Astrocyte of the cerebellum (primary cell): Measurements from ENCODE around the gene CDC42BPA.
"Not testable (repeated sequence)": the region's sequence is repeated elsewhere in the genome, so short reads cannot be mapped to it uniquely, and the experiment has no call there.

Experiments used
- DNase-seq: peaks from one replicate; pipeline ENCODE4 v3.0.0-alpha.2; 2011; ENCODE audit warnings: low read depth
- H3K4me3 ChIP-seq: 2 replicates; pipeline ENCODE4 v1.5.1; 2011; ENCODE audit warnings: mild to moderate bottlenecking, low read depth, low read length, moderate library complexity
- CTCF ChIP-seq: IDR thresholded peaks from 2 replicates; pipeline ENCODE4 v1.5.1; 2012; ENCODE audit warnings: low read length, low read depth, moderate library complexity, mild to moderate bottlenecking; ENCODE audit errors: missing control alignments
- in situ Hi-C: cut with HindIII; loops from 2 replicates; pipeline ENCODE4 v1.10.0; 2017; ENCODE audit warnings: low sequenced_read_pairs

The CDC42BPA gene

GRCh38 chr1:227111782-227112181, 206.5 kb downstream of the CDC42BPA start:
- no peak for TF ChIP-seq CTCF
- in situ Hi-C loops: no loop called here

GRCh38 chr1:227105291-227105690, 213.0 kb downstream of the CDC42BPA start:
- H3K4me3 ChIP-seq, DNase-seq, in situ Hi-C loops: not testable (repeated sequence)

More at GRCh38 chr1:227111782-227112181, 206.5 kb downstream of the CDC42BPA start:
- DNase-seq: no peak
- H3K4me3 ChIP-seq: no peak overlapping the region

DNA sequence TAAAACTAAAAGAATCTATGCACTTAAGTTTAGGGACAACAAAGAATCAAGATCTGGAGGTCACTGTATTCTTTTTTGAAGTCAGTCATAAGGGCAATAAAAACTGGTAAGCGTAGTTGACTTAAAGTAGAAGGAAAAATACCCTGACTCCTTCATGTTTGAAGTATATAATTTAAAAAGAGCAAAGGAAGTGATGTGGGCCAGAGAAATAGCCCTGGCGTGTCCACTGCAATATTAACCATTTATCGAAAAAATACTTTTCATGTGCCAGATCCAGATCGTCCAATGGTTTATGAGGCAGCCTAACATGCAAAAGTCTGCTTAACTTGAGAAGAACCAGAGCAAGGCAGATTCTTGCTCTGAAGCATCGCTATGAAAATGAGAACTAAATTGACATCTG, 216.2 kb downstream of the CDC42BPA start:
- in situ Hi-C loops: no loop called here
- H3K4me3 ChIP-seq: no peak overlapping the region
- TF ChIP-seq CTCF: no peak

DNA sequence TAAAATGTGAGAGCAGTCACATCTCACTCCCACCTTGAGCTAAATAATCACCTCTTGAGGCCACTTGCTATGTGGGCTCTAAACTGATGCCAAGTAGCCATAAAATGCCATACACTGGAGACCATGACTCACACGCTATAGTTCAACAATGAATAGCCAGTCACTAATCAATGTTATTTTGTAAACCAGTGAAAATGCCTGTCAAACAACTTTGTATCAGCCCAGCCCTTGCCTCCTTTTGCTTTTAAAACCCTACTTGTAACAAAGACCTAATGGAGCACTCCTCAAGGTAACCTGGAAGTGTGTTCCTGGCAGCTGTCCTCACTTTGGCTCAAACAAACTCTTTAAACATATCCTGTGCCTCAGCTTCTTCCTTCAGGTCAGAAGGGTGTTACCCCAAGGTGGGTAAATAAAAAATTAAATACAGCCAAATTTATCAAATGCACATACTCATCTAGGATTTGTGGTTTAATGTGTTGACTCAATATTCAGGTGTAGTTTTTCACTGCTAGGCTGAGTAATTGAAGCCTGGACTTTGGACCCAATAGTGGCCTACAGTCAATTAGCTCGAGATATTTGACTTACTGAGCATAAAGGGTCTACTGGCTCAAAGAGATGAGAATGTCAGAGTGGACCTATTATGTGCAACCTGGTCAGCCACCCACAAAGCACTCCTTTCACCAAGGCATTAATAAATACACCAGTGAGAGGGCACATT, 223.9 kb downstream of the CDC42BPA start:
- no peak for DNase-seq
- in situ Hi-C loops: no loop called here
- no peak overlapping the region for H3K4me3 ChIP-seq
- TF ChIP-seq CTCF: no peak

More for the DNA sequence above, 216.2 kb downstream of the CDC42BPA start:
- no peak for DNase-seq

- no peak overlapping the region for H3K4me3 ChIP-seq
- no peak for DNase-seq
- in situ Hi-C loops: no loop called here
- no peak for TF ChIP-seq CTCF
Measured at GRCh38 chr1:227093309-227093708, 225.0 kb downstream of the CDC42BPA start.

- TF ChIP-seq CTCF: no peak
- no peak overlapping the region for H3K4me3 ChIP-seq
- in situ Hi-C loops: no loop called here
- DNase-seq: no peak
Measured at GRCh38 chr1:227092069-227092468, 226.2 kb downstream of the CDC42BPA start.

DNA sequence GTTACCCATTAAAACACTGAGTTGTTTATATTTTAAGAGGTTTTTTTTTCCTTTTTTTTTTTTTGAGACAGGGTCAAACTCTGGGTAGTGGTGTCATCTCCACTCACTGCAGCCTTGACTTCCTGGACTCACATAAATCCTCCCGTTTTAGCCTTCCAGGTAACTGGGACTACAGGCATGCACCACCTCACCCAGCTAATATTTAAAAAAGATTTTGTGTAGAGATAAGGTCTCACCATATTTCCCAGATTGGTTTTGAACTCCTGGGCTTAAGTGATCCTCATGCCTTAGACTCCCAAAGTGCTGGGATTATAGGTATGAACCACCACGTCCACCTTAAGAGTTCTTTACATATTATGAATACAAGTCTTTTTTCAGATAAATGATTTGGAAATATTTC, 231.7 kb downstream of the CDC42BPA start:
- no peak for DNase-seq
- H3K4me3 ChIP-seq: no peak overlapping the region
- in situ Hi-C loops: no loop called here
- no peak for TF ChIP-seq CTCF
